ENCODE results near the gene KRIT1. TPM values are rescaled to one million over a fixed set of nuclear protein-coding genes. Genes with fewer than 3 reads are reported as not detected.
A peak's percentile ranks its signal among the peaks of the same experiment; 100 is the strongest.
"Not testable (repeated sequence)": the region's sequence is repeated elsewhere in the genome, so short reads cannot be mapped to it uniquely, and the experiment has no call there.

The KRIT1 gene
- total RNA-seq, 1 donor from 2014 or later = 52.9 TPM

DNA sequence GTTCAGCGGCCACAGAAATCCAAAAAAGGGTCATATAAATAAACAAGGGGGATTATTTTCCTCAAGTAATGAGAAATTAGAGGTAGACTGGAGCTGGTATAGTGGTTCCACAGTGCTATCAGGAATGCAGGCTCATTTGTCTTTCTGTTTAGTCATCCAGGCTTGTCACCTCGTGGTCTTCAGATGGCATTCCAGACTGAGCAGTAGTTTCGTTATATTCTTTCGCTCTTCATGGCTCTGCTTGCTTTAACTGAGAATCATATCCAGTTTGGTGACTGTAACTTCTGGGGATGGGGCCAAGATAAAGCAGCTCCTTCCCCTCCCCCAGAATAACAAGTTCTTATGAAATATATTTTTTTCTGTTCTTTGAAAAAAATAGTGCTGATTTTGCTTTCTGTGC lies 9.6 kb upstream of the KRIT1 start:
- Histone ChIP-seq H3K27me3 (ENCODE audit: control insufficient read depth, insufficient read depth, low read length) (no peaks in the 10 kb centered on the region), H3K4me3 (ENCODE audit: low read depth, low read length) (no peak overlapping the region), H3K36me3 (ENCODE audit: control insufficient read depth, insufficient read depth, low read length) (no peaks in the 10 kb centered on the region)
- TF ChIP-seq, protein P1, sequence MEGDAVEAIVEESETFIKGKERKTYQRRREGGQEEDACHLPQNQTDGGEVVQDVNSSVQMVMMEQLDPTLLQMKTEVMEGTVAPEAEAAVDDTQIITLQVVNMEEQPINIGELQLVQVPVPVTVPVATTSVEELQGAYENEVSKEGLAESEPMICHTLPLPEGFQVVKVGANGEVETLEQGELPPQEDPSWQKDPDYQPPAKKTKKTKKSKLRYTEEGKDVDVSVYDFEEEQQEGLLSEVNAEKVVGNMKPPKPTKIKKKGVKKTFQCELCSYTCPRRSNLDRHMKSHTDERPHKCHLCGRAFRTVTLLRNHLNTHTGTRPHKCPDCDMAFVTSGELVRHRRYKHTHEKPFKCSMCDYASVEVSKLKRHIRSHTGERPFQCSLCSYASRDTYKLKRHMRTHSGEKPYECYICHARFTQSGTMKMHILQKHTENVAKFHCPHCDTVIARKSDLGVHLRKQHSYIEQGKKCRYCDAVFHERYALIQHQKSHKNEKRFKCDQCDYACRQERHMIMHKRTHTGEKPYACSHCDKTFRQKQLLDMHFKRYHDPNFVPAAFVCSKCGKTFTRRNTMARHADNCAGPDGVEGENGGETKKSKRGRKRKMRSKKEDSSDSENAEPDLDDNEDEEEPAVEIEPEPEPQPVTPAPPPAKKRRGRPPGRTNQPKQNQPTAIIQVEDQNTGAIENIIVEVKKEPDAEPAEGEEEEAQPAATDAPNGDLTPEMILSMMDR (IDR thresholded peaks at IDR 0.05; ENCODE audit: insufficient read depth, low read length, poor library complexity, severe bottlenecking) = no peak
- DNase-seq (ENCODE audit: low read depth) = no peak

DNA sequence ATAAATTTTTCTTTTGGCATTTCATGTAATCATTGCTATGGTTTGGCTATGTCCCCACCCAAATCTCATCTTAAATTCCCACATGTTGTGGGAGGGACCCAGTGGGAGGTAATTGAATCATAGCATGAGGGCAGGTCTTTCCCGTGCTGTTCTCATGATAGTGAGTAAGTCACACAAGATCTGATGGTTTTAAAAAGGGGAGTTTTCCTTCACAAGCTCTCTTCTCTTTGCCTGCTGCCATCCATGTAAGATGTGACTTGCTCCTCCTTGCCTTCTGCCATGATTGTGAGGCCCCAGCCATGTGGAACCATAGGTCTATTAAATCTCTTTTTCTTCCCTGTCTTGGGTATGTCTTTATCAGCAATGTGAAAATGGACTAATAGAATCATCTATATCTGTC lies 9.1 kb upstream of the KRIT1 start:
- H3K27me3 ChIP-seq (ENCODE audit: control insufficient read depth, insufficient read depth, low read length); H3K36me3 ChIP-seq (ENCODE audit: control insufficient read depth, insufficient read depth, low read length); DNase-seq (ENCODE audit: low read depth); H3K4me3 ChIP-seq (ENCODE audit: low read depth, low read length): not testable (repeated sequence)

DNA sequence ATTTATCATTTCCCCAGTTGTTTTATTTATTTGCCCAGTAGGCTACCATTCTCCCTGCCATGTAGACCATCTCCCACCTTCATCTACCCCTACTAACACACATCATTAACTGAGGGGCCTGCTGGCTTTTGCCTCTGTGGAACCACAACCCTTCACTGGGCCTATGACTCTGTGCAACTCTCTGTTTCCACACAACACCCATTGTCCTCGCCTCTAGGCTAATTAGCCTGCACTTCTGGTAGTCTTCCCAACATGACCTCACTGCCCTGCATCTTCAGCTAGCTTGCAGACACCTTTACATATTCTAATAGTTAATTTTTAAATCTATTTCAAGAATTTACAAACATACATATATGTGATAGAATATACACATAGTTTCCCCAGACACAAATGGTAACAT lies 7.5 kb upstream of the KRIT1 start:
- no peak for DNase-seq (ENCODE audit: low read depth)
- no peaks in the 10 kb centered on the region for H3K27me3 ChIP-seq (ENCODE audit: control insufficient read depth, insufficient read depth, low read length)
- TF ChIP-seq, protein P1 (IDR thresholded peaks at IDR 0.05; ENCODE audit: insufficient read depth, low read length, poor library complexity, severe bottlenecking) = no peak
- no peak overlapping the region for H3K4me3 ChIP-seq (ENCODE audit: low read depth, low read length)
- H3K36me3 ChIP-seq (ENCODE audit: control insufficient read depth, insufficient read depth, low read length) = no peaks in the 10 kb centered on the region

DNA sequence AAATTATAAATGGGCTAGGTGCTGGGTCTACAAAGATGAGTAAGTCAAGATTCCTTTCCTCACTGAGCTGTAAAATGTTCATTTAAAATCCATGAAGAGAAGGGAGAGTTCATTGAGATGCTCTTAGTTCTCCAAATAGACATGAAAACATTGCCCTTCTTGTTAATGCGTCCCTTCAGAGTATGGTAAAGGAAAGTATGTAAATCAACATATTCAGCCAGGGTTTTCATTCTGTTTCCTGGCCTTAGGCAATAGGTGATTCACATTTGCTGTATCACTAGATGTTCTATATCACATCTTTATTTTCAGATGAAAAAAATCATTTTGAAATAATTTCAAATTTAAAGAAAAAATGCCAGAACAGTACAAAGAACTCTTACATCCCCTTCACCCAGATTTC lies 5.5 kb upstream of the KRIT1 start:
- Histone ChIP-seq H3K27me3 (ENCODE audit: control insufficient read depth, insufficient read depth, low read length) (no peaks in the 10 kb centered on the region), H3K4me3 (ENCODE audit: low read depth, low read length) (no peak overlapping the region), H3K36me3 (ENCODE audit: control insufficient read depth, insufficient read depth, low read length) (no peaks in the 10 kb centered on the region)
- TF ChIP-seq, protein P1 (IDR thresholded peaks at IDR 0.05; ENCODE audit: insufficient read depth, low read length, poor library complexity, severe bottlenecking) = no peak
- no peak for DNase-seq (ENCODE audit: low read depth)

DNA sequence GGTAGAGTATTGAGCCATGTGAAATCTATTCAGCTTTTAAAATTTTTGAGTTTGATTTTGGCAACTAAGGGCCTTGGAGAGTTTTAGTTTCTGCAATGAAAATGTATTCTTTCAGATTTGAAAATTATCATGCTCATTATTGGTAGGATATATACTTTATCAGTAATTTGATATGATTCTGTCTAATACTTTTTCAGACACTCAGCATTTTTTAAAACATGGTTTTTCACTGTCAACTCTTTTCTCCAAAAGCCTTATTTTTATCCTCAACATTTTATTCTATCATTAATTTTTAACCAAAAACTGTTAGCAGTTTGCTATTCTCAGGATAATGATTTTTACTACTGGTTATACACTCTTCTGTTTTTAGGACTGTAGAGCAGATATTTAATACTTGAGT lies 4.9 kb upstream of the KRIT1 start:
- no peaks in the 10 kb centered on the region for H3K27me3 ChIP-seq (ENCODE audit: control insufficient read depth, insufficient read depth, low read length)
- H3K36me3 ChIP-seq (ENCODE audit: control insufficient read depth, insufficient read depth, low read length) = no peaks in the 10 kb centered on the region
- H3K4me3 ChIP-seq (ENCODE audit: low read depth, low read length) = no peak overlapping the region
- DNase-seq (ENCODE audit: low read depth) = no peak
- TF ChIP-seq, protein P1 (IDR thresholded peaks at IDR 0.05; ENCODE audit: insufficient read depth, low read length, poor library complexity, severe bottlenecking) = no peak

DNA sequence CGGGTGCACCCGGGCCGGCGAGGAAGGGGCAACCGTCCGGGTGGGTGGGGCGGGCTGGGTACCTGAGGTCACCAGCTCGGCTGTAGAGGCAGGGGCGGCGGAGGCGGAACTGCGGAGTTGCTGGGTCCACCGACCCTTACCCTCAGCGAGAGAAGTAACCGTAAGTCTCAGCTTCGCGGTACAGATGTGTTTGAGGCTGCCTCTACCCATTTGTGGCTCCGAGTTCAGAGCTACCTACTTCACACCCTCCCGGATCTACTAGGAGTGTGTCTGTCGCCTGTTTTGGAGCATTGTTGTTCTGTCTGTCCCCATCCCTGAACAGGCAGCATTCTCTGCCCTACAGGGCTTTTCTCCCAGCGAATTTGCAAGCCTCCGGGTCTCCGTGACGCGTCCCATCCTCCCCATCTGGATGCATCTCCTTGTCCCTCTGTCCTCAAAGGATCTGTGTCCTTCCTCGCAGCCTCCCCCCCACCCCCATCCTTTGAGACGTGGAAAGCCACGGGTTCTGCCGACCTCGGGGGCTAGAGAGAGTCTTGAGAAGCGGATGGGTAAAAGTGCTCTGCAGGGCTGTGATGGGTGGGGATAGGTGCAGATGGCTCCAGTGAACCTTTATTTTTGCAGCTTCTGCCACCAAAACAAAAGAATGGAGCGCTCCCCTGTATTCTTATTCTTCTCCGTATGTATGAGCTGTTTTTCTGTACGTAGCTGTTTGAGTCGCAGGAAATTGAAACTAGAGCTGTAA lies 817 bp upstream of the KRIT1 start:
- DNase-seq (ENCODE audit: low read depth) = no peak
- Histone ChIP-seq H3K4me3 (ENCODE audit: low read depth, low read length) (peak overlapping the region; percentile 78), H3K27me3 (ENCODE audit: control insufficient read depth, insufficient read depth, low read length) (no peaks in the 10 kb centered on the region), H3K36me3 (ENCODE audit: control insufficient read depth, insufficient read depth, low read length) (no peaks in the 10 kb centered on the region)
- TF ChIP-seq, protein P1 (IDR thresholded peaks at IDR 0.05; ENCODE audit: insufficient read depth, low read length, poor library complexity, severe bottlenecking) = no peak
